NK-92 (cell line): ENCODE measurements around the gene PRSS53.

Experiments
- DNase-seq: peaks from one replicate; lab custom pipeline; 2025; ENCODE audit not compliant: unreplicated experiment; lab: John Stamatoyannopoulos, UW

Gene PRSS53

GRCh38 chr16:31080035-31080629 lies 8.6 kb downstream of the PRSS53 start:
- no peak for DNase-seq

GRCh38 chr16:31079342-31079944 lies 9.3 kb downstream of the PRSS53 start:
- no peak for DNase-seq

GRCh38 chr16:31078597-31079341 lies 10.0 kb downstream of the PRSS53 start:
- DNase-seq, result no peak

- no peak for DNase-seq
Measured at GRCh38 chr16:31077592-31078396, 10.9 kb downstream of the PRSS53 start.

- no peak for DNase-seq
Measured at GRCh38 chr16:31077024-31077423, 11.7 kb downstream of the PRSS53 start.

- DNase-seq, result no peak
Measured at GRCh38 chr16:31076319-31076718, 12.4 kb downstream of the PRSS53 start.

- no peak for DNase-seq
Measured at GRCh38 chr16:31074814-31075183, 13.9 kb downstream of the PRSS53 start.

- DNase-seq, result peak; percentile 86
Measured at GRCh38 chr16:31073970-31074813, 14.6 kb downstream of the PRSS53 start, which contains the start of the genes ZNF646 and ZNF668. Gene ZNF646 (plus strand): TSS chr16:31074422. CDS start chr16:31076325, 1,903 bp downstream. Gene ZNF668 (minus strand): TSS chr16:31074240. CDS start chr16:31064459, 9,781 bp downstream.

GRCh38 chr16:31073142-31073969 lies 15.4 kb downstream of the PRSS53 start:
- no peak for DNase-seq

- no peak for DNase-seq
Measured at GRCh38 chr16:31072540-31073141, 16.1 kb downstream of the PRSS53 start.

GRCh38 chr16:31071861-31072260 lies 16.9 kb downstream of the PRSS53 start:
- DNase-seq, result no peak

GRCh38 chr16:31067342-31067741 lies 21.4 kb downstream of the PRSS53 start:
- DNase-seq, result no peak

- DNase-seq, result no peak
Measured at GRCh38 chr16:31064882-31065461, 23.8 kb downstream of the PRSS53 start.

GRCh38 chr16:31063843-31064611 lies 24.7 kb downstream of the PRSS53 start:
- DNase-seq, result no peak

GRCh38 chr16:31063495-31063842 lies 25.3 kb downstream of the PRSS53 start:
- DNase-seq, result no peak

GRCh38 chr16:31061813-31062440 lies 26.8 kb downstream of the PRSS53 start:
- no peak for DNase-seq

- no peak for DNase-seq
Measured at GRCh38 chr16:31061126-31061812, 27.5 kb downstream of the PRSS53 start.
